ENCODE results near the gene ADAMTS9. TPM values are rescaled to one million over a fixed set of nuclear protein-coding genes. Genes with fewer than 3 reads are reported as not detected.
A peak's percentile ranks its signal among the peaks of the same experiment; 100 is the strongest.

Gene ADAMTS9
- total and polyA plus RNA-seq, 7 donors = 6.7 to 65.8 (median 16.1) TPM

GRCh38 chr3:64599651-64600050 is 88.1 kb downstream of the ADAMTS9 start:
- H3K27ac ChIP-seq = no peak overlapping the region
- intact Hi-C loops (cut with DNase I) = no loop called here
- ATAC-seq (no peak), DNase-seq (no peak)
- no peaks in the 10 kb centered on the region for H3K9me3 ChIP-seq
- H3K4me3 ChIP-seq = no peak overlapping the region
- no peaks in the 10 kb centered on the region for H3K27me3 ChIP-seq (ENCODE audit: insufficient read depth in 3 of 3, low read length in 2 of 3)
- WGBS, 3 donors = 33 to 55% (median 44%) methylated on average over 2 of the region's 2 CpGs
- peaks cover 11 to 74% of the 10 kb centered on the region in 2 donors for H3K36me3 ChIP-seq (ENCODE audit: insufficient read depth in 1 of 2, low read depth in 1 of 2)
- peaks cover 14% of the 10 kb centered on the region for H3K4me1 ChIP-seq
- TF ChIP-seq CTCF (IDR thresholded peaks at IDR 0.05) = no peak

- no peaks in the 10 kb centered on the region for H3K27me3 ChIP-seq (ENCODE audit: insufficient read depth in 3 of 3, low read length in 2 of 3)
- ATAC-seq = peak; percentile 46 to 90 (median 84)
- H3K36me3 ChIP-seq (ENCODE audit: insufficient read depth in 1 of 2, low read depth in 1 of 2) = peaks cover 2 to 61% of the 10 kb centered on the region in 2 donors
- WGBS, 3 donors = 13 to 24% (median 15%) methylated on average over 5 of the region's 5 CpGs
- intact Hi-C loops (cut with DNase I) = no loop called here
- peaks cover 14% of the 10 kb centered on the region for H3K4me1 ChIP-seq
- H3K27ac ChIP-seq = peak overlapping the region; percentile 46
- DNase-seq = peak; percentile 35 to 53
- TF ChIP-seq CTCF (IDR thresholded peaks at IDR 0.05) = no peak
- no peaks in the 10 kb centered on the region for H3K9me3 ChIP-seq
- no peak overlapping the region for H3K4me3 ChIP-seq
Observed at GRCh38 chr3:64595253-64595694, 92.5 kb downstream of the ADAMTS9 start.

- H3K9me3 ChIP-seq = no peaks in the 10 kb centered on the region
- DNase-seq (peak in 1 of 2 donors; percentile 47), ATAC-seq (peak; percentile 32 to 52 (median 42))
- TF ChIP-seq CTCF (IDR thresholded peaks at IDR 0.05) = no peak
- WGBS, 3 donors = 30 to 60% (median 36%) methylated on average over 9 of the region's 9 CpGs
- H3K27me3 ChIP-seq (ENCODE audit: insufficient read depth in 3 of 3, low read length in 2 of 3) = no peaks in the 10 kb centered on the region
- no peak overlapping the region for H3K4me3 ChIP-seq
- intact Hi-C loops (cut with DNase I) = no loop called here
- peaks cover 2 to 56% of the 10 kb centered on the region in 2 donors for H3K36me3 ChIP-seq (ENCODE audit: insufficient read depth in 1 of 2, low read depth in 1 of 2)
- H3K4me1 ChIP-seq = peaks cover 14% of the 10 kb centered on the region
- peak overlapping the region; percentile 38 for H3K27ac ChIP-seq
Observed at GRCh38 chr3:64594134-64594533, 93.7 kb downstream of the ADAMTS9 start.

- TF ChIP-seq CTCF (IDR thresholded peaks at IDR 0.05) = no peak
- no peak overlapping the region for H3K4me3 ChIP-seq
- no peaks in the 10 kb centered on the region for H3K27me3 ChIP-seq (ENCODE audit: insufficient read depth in 3 of 3, low read length in 2 of 3)
- H3K36me3 ChIP-seq (ENCODE audit: insufficient read depth in 1 of 2, low read depth in 1 of 2) = peaks cover 5 to 54% of the 10 kb centered on the region in 2 donors
- intact Hi-C loops (cut with DNase I) = no loop called here
- peaks cover 14% of the 10 kb centered on the region for H3K4me1 ChIP-seq
- H3K27ac ChIP-seq = no peak overlapping the region
- no peaks in the 10 kb centered on the region for H3K9me3 ChIP-seq
- WGBS, 3 donors = 36 to 54% (median 40%) methylated on average over 3 of the region's 3 CpGs
- DNase-seq (no peak), ATAC-seq (peak; percentile 53 to 72 (median 64))
Observed at GRCh38 chr3:64593350-64593749, 94.5 kb downstream of the ADAMTS9 start.

- intact Hi-C loops (cut with DNase I) = no loop called here
- peaks cover 5 to 41% of the 10 kb centered on the region in 2 donors for H3K36me3 ChIP-seq (ENCODE audit: insufficient read depth in 1 of 2, low read depth in 1 of 2)
Observed at GRCh38 chr3:64591615-64592014, 96.2 kb downstream of the ADAMTS9 start.

More at GRCh38 chr3:64591615-64592014, 96.2 kb downstream of the ADAMTS9 start:
- H3K4me3 ChIP-seq = no peak overlapping the region
- H3K4me1 ChIP-seq = peaks cover 14% of the 10 kb centered on the region
- H3K27me3 ChIP-seq (ENCODE audit: insufficient read depth in 3 of 3, low read length in 2 of 3) = no peaks in the 10 kb centered on the region
- TF ChIP-seq CTCF (IDR thresholded peaks at IDR 0.05) = no peak
- WGBS, 3 donors = 56 to 63% (median 63%) methylated on average over 1 of the region's 1 CpG
- ATAC-seq (no peak), DNase-seq (no peak)
- H3K9me3 ChIP-seq = no peaks in the 10 kb centered on the region
- H3K27ac ChIP-seq = no peak overlapping the region
